Measurements from ENCODE around the gene ARSI. TPM values are rescaled to one million over a fixed set of nuclear protein-coding genes. Genes with fewer than 3 reads are reported as not detected.

Gene ARSI
- polyA plus RNA-seq, 2 of the 4 experiments (the other 2 are of a cell fraction), result 2.9 to 22.0 TPM

DNA sequence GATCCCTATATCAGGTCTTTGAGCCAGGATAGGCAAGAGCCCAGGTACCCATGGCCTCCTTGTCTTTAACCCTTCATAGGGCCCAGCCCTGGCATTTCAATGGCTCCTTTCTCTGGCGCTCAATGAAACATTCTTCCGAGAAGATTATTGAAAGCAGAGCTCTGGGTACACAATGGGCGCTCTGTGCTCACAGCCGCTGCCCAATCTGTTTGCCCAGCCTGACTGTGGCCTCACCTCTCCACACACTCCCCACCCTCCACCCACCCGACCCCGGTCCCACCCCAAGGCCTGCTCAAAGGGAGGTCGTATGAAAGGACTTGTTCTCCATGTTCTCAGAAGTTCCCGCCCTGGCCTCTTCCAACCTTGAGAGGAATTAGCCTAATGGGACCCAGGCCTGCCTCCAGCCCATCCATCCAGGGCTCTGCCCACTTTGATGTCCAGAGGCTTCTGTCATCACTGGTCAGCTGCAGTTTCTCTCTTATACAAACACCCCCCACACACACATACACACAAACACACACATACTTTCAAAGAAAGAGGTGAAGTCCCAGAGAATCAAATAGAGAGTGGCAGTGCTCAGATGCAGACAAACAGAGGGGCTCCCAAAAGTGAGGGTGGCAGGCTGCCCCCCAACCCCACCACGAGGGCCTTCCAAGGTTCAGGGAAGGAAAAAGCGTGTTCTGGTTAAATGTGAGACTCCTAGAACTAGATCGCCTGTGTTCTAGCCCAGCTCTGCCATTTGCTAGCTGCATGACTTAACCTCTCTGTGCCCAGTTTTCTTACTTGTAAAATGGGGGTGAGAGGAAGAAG lies 5.1 kb upstream of the ARSI start:
- Histone ChIP-seq H3K9me3 (no peaks in the 10 kb centered on the region), H3K4me3 (no peak overlapping the region), H3K4me2 (no peak overlapping the region), H3K4me1 (peaks cover 35% of the 10 kb centered on the region), H3K27ac (peak overlapping the region in 1 of 2 experiments; percentile 59; a peak in 3 of 6 replicates)
- ChIA-PET CTCF (interaction anchor here (0.9 to 1.5 kb wide), 4 partner anchors 13 to 49 kb away, joined by 3 to 9 read pairs (median 3); no protein-coding TSS in a partner anchor), POLR2A (no interaction called here)
- TF ChIP-seq CBX2 (IDR thresholded peaks at IDR 0.05; ENCODE audit: borderline replicate concordance, low read depth) (no peak), BCL3 (IDR thresholded peaks at IDR 0.05) (no peak), JUN (IDR thresholded peaks at IDR 0.05) (no peak), CHD4 (IDR thresholded peaks at IDR 0.05; ENCODE audit: borderline replicate concordance) (no peak), HEYL (CRISPR knock-in tag; IDR thresholded peaks at IDR 0.05) (no peak), NPAS2 (CRISPR knock-in tag; IDR thresholded peaks at IDR 0.05; ENCODE audit: borderline replicate concordance) (no peak), MAZ (IDR thresholded peaks at IDR 0.05; ENCODE audit: borderline replicate concordance, low read depth, low read length) (no peak), ZC3H11A (IDR thresholded peaks at IDR 0.05) (no peak), TFCP2L1 (CRISPR knock-in tag; IDR thresholded peaks at IDR 0.05) (no peak), EHF (CRISPR knock-in tag; IDR thresholded peaks at IDR 0.05) (no peak), RAD21 (conservative IDR thresholded peaks at IDR 0.05 in 1 of 2, IDR thresholded peaks at IDR 0.05 in 1 of 2) (no peak), EHMT2 (IDR thresholded peaks at IDR 0.05; ENCODE audit: low read depth) (no peak), CEBPB (IDR thresholded peaks at IDR 0.05) (no peak), HOXA7 (CRISPR knock-in tag; IDR thresholded peaks at IDR 0.05) (no peak), USF2 (IDR thresholded peaks at IDR 0.05) (no peak), FOSB (CRISPR knock-in tag; IDR thresholded peaks at IDR 0.05) (no peak)
- TF ChIP-seq, protein P1, sequence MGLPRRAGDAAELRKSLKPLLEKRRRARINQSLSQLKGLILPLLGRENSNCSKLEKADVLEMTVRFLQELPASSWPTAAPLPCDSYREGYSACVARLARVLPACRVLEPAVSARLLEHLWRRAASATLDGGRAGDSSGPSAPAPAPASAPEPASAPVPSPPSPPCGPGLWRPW (IDR thresholded peaks at IDR 0.05), result no peak
- TF ChIP-seq, protein P2, sequence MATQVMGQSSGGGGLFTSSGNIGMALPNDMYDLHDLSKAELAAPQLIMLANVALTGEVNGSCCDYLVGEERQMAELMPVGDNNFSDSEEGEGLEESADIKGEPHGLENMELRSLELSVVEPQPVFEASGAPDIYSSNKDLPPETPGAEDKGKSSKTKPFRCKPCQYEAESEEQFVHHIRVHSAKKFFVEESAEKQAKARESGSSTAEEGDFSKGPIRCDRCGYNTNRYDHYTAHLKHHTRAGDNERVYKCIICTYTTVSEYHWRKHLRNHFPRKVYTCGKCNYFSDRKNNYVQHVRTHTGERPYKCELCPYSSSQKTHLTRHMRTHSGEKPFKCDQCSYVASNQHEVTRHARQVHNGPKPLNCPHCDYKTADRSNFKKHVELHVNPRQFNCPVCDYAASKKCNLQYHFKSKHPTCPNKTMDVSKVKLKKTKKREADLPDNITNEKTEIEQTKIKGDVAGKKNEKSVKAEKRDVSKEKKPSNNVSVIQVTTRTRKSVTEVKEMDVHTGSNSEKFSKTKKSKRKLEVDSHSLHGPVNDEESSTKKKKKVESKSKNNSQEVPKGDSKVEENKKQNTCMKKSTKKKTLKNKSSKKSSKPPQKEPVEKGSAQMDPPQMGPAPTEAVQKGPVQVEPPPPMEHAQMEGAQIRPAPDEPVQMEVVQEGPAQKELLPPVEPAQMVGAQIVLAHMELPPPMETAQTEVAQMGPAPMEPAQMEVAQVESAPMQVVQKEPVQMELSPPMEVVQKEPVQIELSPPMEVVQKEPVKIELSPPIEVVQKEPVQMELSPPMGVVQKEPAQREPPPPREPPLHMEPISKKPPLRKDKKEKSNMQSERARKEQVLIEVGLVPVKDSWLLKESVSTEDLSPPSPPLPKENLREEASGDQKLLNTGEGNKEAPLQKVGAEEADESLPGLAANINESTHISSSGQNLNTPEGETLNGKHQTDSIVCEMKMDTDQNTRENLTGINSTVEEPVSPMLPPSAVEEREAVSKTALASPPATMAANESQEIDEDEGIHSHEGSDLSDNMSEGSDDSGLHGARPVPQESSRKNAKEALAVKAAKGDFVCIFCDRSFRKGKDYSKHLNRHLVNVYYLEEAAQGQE (IDR thresholded peaks at IDR 0.05), result no peak
- no peak for DNase-seq (ENCODE audit: low read depth in 1 of 2, low spot score in 1 of 2)
- no peak for FAIRE-seq
- 81% methylated on average over 9 of the region's 11 CpGs for WGBS (ENCODE audit: missing lambda C conversion rate)
- no peak for ATAC-seq

- Histone ChIP-seq H3K4me2 (no peak overlapping the region), H3K9me3 (no peaks in the 10 kb centered on the region), H3K4me3 (no peak overlapping the region), H3K4me1 (peaks cover 40% of the 10 kb centered on the region), H3K27ac (no peak overlapping the region)
- WGBS (ENCODE audit: missing lambda C conversion rate), result 88% methylated on average over 4 of the region's 4 CpGs
- TF ChIP-seq JUNB (IDR thresholded peaks at IDR 0.05) (no peak), USF2 (IDR thresholded peaks at IDR 0.05) (no peak), CBX2 (IDR thresholded peaks at IDR 0.05; ENCODE audit: borderline replicate concordance, low read depth) (no peak)
- FAIRE-seq, result no peak
- CTCF ChIA-PET, result interaction anchor here (1.5 to 2.4 kb wide), 2 partner anchors 8 to 44 kb away, joined by 5 to 17 read pairs; no protein-coding TSS in a partner anchor
- no peak for ATAC-seq
- no peak for DNase-seq (ENCODE audit: low read depth in 1 of 2, low spot score in 1 of 2)
- POLR2A ChIA-PET, result no interaction called here
Measured at GRCh38 chr5:150306775-150307174, 4.1 kb upstream of the ARSI start.
